WTC11 (cell line): ENCODE measurements around the gene COL17A1. TPM values are rescaled to one million over a fixed set of nuclear protein-coding genes. Genes with fewer than 3 reads are reported as not detected.

Source experiments
- ATAC-seq: fragments of 200-7000 bp; cut with Tn5 transposase; 2 replicates; pipeline ENCODE4 v1.10.0; 2021; ENCODE audit warnings: mild to moderate bottlenecking, moderate library complexity
- CTCF ChIA-PET: fragments of 300-600 bp; sonication (Branson Sonifier 250); formaldehyde crosslinking; loops from one replicate; lab custom pipeline; 2021; ENCODE audit warnings: antibody characterized with exemption; lab: Charles Lee
- POLR2A ChIA-PET: fragments of 350-600 bp; sonication (Branson Sonifier 250); formaldehyde crosslinking; loops from one replicate; lab custom pipeline; 2021; ENCODE audit warnings: antibody characterized with exemption; lab: Charles Lee
- DNase-seq: peaks from one replicate; pipeline ENCODE4 v3.0.0; 2021; ENCODE audit warnings: low spot score
- H3K27ac Mint-ChIP-seq: 2 replicates; pipeline ENCODE4 v1.8.0; 2021; ENCODE audit warnings: mixed read lengths
- H3K27me3 Mint-ChIP-seq: 2 replicates; pipeline ENCODE4 v1.8.0; 2021; ENCODE audit warnings: low read depth, mild to moderate bottlenecking, moderate library complexity, mixed read lengths
- H3K36me3 Mint-ChIP-seq: 2 replicates; pipeline ENCODE4 v1.8.0; 2021; ENCODE audit warnings: mixed read lengths
- H3K4me1 Mint-ChIP-seq: 2 replicates; pipeline ENCODE4 v1.8.0; 2022; ENCODE audit warnings: mixed read lengths
- H3K4me3 Mint-ChIP-seq: 2 replicates; pipeline ENCODE4 v1.8.0; 2021; ENCODE audit warnings: mild to moderate bottlenecking, moderate library complexity, mixed read lengths
- H3K9me3 Mint-ChIP-seq: 2 replicates; pipeline ENCODE4 v1.8.0; 2021; ENCODE audit warnings: mixed read lengths
- ESRRA ChIP-seq: sonication (generic); formaldehyde crosslinking; IDR thresholded peaks from 2 replicates; pipeline ENCODE4 v1.8.1; 2022; ENCODE audit warnings: mild to moderate bottlenecking, missing genetic modification reagents, borderline replicate concordance
- FOXJ3 ChIP-seq: sonication (generic); formaldehyde crosslinking; IDR thresholded peaks from 2 replicates; pipeline ENCODE4 v1.9.0; 2021; ENCODE audit warnings: missing genetic modification reagents, mild to moderate bottlenecking, borderline replicate concordance
- FOXK1 ChIP-seq: sonication (generic); formaldehyde crosslinking; IDR thresholded peaks from 2 replicates; pipeline ENCODE4 v1.8.0; 2022; ENCODE audit warnings: mild to moderate bottlenecking, moderate library complexity, missing genetic modification reagents
- FOXP1 ChIP-seq: sonication (generic); formaldehyde crosslinking; IDR thresholded peaks from 2 replicates; pipeline ENCODE4 v1.8.0; 2022; ENCODE audit warnings: missing genetic modification reagents, mild to moderate bottlenecking, moderate library complexity, borderline replicate concordance
- GABPB1 ChIP-seq: sonication (generic); formaldehyde crosslinking; IDR thresholded peaks from 2 replicates; pipeline ENCODE4 v1.8.1; 2023; ENCODE audit warnings: mild to moderate bottlenecking, missing genetic modification reagents
- JUN ChIP-seq: sonication (generic); formaldehyde crosslinking; IDR thresholded peaks from 2 replicates; pipeline ENCODE4 v1.8.0; 2023; ENCODE audit warnings: mild to moderate bottlenecking, missing genetic modification reagents
- RELA ChIP-seq: sonication (generic); formaldehyde crosslinking; IDR thresholded peaks from 2 replicates; pipeline ENCODE4 v1.8.1; 2022; ENCODE audit warnings: missing genetic modification reagents, mild to moderate bottlenecking, borderline replicate concordance
- SMAD4 ChIP-seq: sonication (generic); formaldehyde crosslinking; IDR thresholded peaks from 2 replicates; pipeline ENCODE4 v1.8.0; 2022; ENCODE audit warnings: mild to moderate bottlenecking, missing genetic modification reagents
- TEAD1 ChIP-seq: sonication (generic); formaldehyde crosslinking; IDR thresholded peaks from 2 replicates; pipeline ENCODE4 v1.8.0; 2022; ENCODE audit warnings: mild to moderate bottlenecking, missing genetic modification reagents
- TP53 ChIP-seq: sonication (generic); formaldehyde crosslinking; IDR thresholded peaks from 2 replicates; pipeline ENCODE4 v1.8.1; 2023; ENCODE audit warnings: mild to moderate bottlenecking, missing genetic modification reagents
- ZNF263 ChIP-seq: sonication (generic); formaldehyde crosslinking; IDR thresholded peaks from 2 replicates; pipeline ENCODE4 v1.8.1; 2022; ENCODE audit warnings: low read depth, mild to moderate bottlenecking, moderate library complexity, missing genetic modification reagents
- ZNF416 ChIP-seq: fragments of 250-450 bp; sonication (Bioruptor Pico); IDR thresholded peaks from 2 replicates; pipeline ENCODE4 v1.9.0; 2021; ENCODE audit warnings: mild to moderate bottlenecking, inconsistent platforms
- ZNF671 ChIP-seq: fragments of 250-450 bp; sonication (Bioruptor Pico); IDR thresholded peaks from 2 replicates; pipeline ENCODE4 v1.8.0; 2021; ENCODE audit warnings: mild to moderate bottlenecking
- total RNA-seq: library from RNA; stranded (reverse); gene quantifications from 3 replicates; pipeline ENCODE4 v1.2.3, GENCODE V29; 2021
- TF ChIP-seq, protein P1 (sequence below): sonication (generic); formaldehyde crosslinking; IDR thresholded peaks from 2 replicates; pipeline ENCODE4 v1.8.1; 2023; ENCODE audit warnings: mild to moderate bottlenecking, missing genetic modification reagents, borderline replicate concordance
- TF ChIP-seq, protein P2 (sequence below): fragments of 250-450 bp; sonication (Bioruptor Pico); IDR thresholded peaks from 2 replicates; pipeline ENCODE4 v2.1.2; 2022; ENCODE audit warnings: mild to moderate bottlenecking, moderate library complexity
- TF ChIP-seq, protein P3 (sequence below): fragments of 250-450 bp; sonication (Bioruptor Pico); IDR thresholded peaks from 2 replicates; pipeline ENCODE4 v1.9.0; 2021; ENCODE audit warnings: mild to moderate bottlenecking, borderline replicate concordance
- TF ChIP-seq, protein P4 (sequence below): sonication (generic); formaldehyde crosslinking; IDR thresholded peaks from 2 replicates; pipeline ENCODE4 v1.8.0; 2022; ENCODE audit warnings: mild to moderate bottlenecking, missing genetic modification reagents
- TF ChIP-seq, protein P5 (sequence below): sonication (generic); formaldehyde crosslinking; IDR thresholded peaks from 2 replicates; pipeline ENCODE4 v1.8.1; 2022; ENCODE audit warnings: mild to moderate bottlenecking, moderate library complexity, missing genetic modification reagents
- TF ChIP-seq, protein P6 (sequence below): sonication (generic); formaldehyde crosslinking; IDR thresholded peaks from 2 replicates; pipeline ENCODE4 v1.8.1; 2023; ENCODE audit warnings: mild to moderate bottlenecking, missing genetic modification reagents, moderate library complexity
- TF ChIP-seq, protein P7 (sequence below): fragments of 250-450 bp; sonication (Bioruptor Pico); IDR thresholded peaks from 2 replicates; pipeline ENCODE4 v1.9.0; 2021; ENCODE audit warnings: mild to moderate bottlenecking

Gene COL17A1
- total RNA-seq, 1 experiment from 2014 or later, result 1.5 TPM

DNA sequence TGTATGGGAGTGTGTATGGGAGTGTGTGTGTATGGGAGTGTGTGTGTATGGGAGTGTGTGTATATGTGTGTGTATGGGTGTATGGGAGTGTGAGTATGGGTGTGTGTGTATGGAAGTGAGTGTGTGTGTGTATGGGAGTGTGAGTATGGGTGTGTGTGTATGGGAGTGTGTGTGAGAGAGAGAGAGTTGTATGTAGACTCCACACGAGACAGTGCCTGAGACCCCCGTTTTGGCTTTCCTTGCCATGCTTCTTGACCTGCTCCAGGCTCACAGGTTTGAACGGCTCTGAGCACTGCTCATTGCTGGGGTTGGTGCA lies 49.7 kb downstream of the COL17A1 start (continued):
- TF ChIP-seq, protein P1, sequence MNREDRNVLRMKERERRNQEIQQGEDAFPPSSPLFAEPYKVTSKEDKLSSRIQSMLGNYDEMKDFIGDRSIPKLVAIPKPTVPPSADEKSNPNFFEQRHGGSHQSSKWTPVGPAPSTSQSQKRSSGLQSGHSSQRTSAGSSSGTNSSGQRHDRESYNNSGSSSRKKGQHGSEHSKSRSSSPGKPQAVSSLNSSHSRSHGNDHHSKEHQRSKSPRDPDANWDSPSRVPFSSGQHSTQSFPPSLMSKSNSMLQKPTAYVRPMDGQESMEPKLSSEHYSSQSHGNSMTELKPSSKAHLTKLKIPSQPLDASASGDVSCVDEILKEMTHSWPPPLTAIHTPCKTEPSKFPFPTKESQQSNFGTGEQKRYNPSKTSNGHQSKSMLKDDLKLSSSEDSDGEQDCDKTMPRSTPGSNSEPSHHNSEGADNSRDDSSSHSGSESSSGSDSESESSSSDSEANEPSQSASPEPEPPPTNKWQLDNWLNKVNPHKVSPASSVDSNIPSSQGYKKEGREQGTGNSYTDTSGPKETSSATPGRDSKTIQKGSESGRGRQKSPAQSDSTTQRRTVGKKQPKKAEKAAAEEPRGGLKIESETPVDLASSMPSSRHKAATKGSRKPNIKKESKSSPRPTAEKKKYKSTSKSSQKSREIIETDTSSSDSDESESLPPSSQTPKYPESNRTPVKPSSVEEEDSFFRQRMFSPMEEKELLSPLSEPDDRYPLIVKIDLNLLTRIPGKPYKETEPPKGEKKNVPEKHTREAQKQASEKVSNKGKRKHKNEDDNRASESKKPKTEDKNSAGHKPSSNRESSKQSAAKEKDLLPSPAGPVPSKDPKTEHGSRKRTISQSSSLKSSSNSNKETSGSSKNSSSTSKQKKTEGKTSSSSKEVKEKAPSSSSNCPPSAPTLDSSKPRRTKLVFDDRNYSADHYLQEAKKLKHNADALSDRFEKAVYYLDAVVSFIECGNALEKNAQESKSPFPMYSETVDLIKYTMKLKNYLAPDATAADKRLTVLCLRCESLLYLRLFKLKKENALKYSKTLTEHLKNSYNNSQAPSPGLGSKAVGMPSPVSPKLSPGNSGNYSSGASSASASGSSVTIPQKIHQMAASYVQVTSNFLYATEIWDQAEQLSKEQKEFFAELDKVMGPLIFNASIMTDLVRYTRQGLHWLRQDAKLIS (CRISPR knock-in tag), result no peak
- TF ChIP-seq, protein P2, sequence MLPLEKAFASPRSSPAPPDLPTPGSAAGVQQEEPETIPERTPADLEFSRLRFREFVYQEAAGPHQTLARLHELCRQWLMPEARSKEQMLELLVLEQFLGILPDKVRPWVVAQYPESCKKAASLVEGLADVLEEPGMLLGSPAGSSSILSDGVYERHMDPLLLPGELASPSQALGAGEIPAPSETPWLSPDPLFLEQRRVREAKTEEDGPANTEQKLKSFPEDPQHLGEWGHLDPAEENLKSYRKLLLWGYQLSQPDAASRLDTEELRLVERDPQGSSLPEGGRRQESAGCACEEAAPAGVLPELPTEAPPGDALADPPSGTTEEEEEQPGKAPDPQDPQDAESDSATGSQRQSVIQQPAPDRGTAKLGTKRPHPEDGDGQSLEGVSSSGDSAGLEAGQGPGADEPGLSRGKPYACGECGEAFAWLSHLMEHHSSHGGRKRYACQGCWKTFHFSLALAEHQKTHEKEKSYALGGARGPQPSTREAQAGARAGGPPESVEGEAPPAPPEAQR (CRISPR knock-in tag), result no peak
- TF ChIP-seq RELA (CRISPR knock-in tag) (no peak), FOXP1 (CRISPR knock-in tag) (no peak), ESRRA (CRISPR knock-in tag) (no peak), FOXJ3 (CRISPR knock-in tag) (no peak), ZNF671 (CRISPR knock-in tag) (no peak), GABPB1 (CRISPR knock-in tag) (no peak)
- TF ChIP-seq, protein P3, sequence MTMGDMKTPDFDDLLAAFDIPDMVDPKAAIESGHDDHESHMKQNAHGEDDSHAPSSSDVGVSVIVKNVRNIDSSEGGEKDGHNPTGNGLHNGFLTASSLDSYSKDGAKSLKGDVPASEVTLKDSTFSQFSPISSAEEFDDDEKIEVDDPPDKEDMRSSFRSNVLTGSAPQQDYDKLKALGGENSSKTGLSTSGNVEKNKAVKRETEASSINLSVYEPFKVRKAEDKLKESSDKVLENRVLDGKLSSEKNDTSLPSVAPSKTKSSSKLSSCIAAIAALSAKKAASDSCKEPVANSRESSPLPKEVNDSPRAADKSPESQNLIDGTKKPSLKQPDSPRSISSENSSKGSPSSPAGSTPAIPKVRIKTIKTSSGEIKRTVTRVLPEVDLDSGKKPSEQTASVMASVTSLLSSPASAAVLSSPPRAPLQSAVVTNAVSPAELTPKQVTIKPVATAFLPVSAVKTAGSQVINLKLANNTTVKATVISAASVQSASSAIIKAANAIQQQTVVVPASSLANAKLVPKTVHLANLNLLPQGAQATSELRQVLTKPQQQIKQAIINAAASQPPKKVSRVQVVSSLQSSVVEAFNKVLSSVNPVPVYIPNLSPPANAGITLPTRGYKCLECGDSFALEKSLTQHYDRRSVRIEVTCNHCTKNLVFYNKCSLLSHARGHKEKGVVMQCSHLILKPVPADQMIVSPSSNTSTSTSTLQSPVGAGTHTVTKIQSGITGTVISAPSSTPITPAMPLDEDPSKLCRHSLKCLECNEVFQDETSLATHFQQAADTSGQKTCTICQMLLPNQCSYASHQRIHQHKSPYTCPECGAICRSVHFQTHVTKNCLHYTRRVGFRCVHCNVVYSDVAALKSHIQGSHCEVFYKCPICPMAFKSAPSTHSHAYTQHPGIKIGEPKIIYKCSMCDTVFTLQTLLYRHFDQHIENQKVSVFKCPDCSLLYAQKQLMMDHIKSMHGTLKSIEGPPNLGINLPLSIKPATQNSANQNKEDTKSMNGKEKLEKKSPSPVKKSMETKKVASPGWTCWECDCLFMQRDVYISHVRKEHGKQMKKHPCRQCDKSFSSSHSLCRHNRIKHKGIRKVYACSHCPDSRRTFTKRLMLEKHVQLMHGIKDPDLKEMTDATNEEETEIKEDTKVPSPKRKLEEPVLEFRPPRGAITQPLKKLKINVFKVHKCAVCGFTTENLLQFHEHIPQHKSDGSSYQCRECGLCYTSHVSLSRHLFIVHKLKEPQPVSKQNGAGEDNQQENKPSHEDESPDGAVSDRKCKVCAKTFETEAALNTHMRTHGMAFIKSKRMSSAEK (CRISPR knock-in tag), result no peak
- TF ChIP-seq, protein P4, sequence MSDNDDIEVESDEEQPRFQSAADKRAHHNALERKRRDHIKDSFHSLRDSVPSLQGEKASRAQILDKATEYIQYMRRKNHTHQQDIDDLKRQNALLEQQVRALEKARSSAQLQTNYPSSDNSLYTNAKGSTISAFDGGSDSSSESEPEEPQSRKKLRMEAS (CRISPR knock-in tag), result no peak
- TF ChIP-seq, all 79 proteins: peak for 0

DNA sequence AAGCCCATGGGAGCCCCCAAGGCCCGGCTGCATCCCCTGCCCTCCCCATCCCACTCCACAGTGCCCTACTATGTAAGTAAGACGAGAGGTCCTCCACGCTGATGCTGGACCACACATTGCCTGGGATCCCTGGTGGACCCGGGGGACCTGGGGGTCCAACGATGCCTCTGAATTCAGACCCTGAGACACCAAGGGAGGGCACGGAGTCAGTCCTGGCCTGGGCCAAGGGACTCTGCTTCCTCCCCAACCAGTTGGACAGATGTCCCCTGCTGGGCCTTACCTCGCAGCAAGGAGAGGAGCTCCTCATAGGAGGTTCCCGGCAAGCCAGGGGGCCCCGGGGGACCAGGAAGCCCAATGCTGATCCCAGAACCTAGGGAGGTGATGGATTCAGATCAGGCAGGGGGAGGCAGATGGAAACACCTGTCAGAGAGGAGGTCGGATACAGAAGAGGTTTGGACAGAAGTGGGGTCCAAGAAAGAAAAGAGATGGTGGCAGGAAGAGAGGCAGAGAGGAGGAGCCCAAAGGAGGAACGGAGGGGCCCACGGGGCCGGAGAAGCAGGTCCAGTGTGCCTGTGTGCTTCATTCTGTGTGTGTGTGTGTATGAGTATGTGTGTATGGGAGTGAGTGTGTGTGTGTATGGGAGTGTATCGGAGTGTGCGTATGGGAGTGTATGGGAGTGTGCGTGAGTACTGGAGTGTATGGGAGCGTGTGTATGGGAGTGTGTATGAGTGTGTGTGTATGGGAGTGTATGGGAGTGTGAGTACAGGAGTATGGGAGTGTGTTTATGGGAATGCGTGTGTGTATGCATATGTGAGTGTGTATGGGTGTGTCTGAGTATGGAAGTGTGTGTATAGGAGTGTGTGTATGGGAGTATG lies 50.2 kb downstream of the COL17A1 start:
- Mint-ChIP-seq H3K27me3 (no peaks in the 10 kb centered on the region; the same call in 1 of the 2 replicates), H3K4me1 (peaks cover 27% of the 10 kb centered on the region), H3K36me3 (0 out of 2 replicates have a peak, but pooled peaks cover 2% of the 10 kb centered on the region), H3K27ac (no peak overlapping the region), H3K4me3 (no peak overlapping the region), H3K9me3 (no peaks in the 10 kb centered on the region)
- DNase-seq (no peak), ATAC-seq (no peak)
- POLR2A ChIA-PET, result no interaction called here
- TF ChIP-seq ZNF263 (CRISPR knock-in tag) (no peak), JUN (CRISPR knock-in tag) (no peak), FOXK1 (CRISPR knock-in tag) (no peak), SMAD4 (no peak), GABPB1 (CRISPR knock-in tag) (no peak), ZNF416 (no peak), TEAD1 (CRISPR knock-in tag) (no peak), TP53 (CRISPR knock-in tag) (no peak)
- TF ChIP-seq, protein P5, sequence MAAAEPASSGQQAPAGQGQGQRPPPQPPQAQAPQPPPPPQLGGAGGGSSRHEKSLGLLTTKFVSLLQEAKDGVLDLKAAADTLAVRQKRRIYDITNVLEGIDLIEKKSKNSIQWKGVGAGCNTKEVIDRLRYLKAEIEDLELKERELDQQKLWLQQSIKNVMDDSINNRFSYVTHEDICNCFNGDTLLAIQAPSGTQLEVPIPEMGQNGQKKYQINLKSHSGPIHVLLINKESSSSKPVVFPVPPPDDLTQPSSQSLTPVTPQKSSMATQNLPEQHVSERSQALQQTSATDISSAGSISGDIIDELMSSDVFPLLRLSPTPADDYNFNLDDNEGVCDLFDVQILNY (CRISPR knock-in tag), result no peak
- TF ChIP-seq, protein P6, sequence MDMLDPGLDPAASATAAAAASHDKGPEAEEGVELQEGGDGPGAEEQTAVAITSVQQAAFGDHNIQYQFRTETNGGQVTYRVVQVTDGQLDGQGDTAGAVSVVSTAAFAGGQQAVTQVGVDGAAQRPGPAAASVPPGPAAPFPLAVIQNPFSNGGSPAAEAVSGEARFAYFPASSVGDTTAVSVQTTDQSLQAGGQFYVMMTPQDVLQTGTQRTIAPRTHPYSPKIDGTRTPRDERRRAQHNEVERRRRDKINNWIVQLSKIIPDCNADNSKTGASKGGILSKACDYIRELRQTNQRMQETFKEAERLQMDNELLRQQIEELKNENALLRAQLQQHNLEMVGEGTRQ (CRISPR knock-in tag), result no peak
- TF ChIP-seq, protein P7, sequence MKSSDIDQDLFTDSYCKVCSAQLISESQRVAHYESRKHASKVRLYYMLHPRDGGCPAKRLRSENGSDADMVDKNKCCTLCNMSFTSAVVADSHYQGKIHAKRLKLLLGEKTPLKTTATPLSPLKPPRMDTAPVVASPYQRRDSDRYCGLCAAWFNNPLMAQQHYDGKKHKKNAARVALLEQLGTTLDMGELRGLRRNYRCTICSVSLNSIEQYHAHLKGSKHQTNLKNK (CRISPR knock-in tag), result no peak
- CTCF ChIA-PET, result interaction anchor here (1.6 kb wide), 1 partner anchor 147 kb away, joined by 5 read pairs; no protein-coding TSS in a partner anchor
